Activated CD8-positive, alpha-beta memory T cell treated with anti-CD3 and anti-CD28 coated beads for 4 hours (primary cell): Measurements from ENCODE around the gene RASGEF1B.
A peak's percentile ranks its signal among the peaks of the same experiment; 100 is the strongest.

ENCODE experiments used
- DNase-seq, 2 donors: peaks; one replicate each; pipeline ENCODE4 v3.0.0-alpha.2; 2020; ENCODE audit warnings: low read depth in 2 of 2

The RASGEF1B gene

DNA sequence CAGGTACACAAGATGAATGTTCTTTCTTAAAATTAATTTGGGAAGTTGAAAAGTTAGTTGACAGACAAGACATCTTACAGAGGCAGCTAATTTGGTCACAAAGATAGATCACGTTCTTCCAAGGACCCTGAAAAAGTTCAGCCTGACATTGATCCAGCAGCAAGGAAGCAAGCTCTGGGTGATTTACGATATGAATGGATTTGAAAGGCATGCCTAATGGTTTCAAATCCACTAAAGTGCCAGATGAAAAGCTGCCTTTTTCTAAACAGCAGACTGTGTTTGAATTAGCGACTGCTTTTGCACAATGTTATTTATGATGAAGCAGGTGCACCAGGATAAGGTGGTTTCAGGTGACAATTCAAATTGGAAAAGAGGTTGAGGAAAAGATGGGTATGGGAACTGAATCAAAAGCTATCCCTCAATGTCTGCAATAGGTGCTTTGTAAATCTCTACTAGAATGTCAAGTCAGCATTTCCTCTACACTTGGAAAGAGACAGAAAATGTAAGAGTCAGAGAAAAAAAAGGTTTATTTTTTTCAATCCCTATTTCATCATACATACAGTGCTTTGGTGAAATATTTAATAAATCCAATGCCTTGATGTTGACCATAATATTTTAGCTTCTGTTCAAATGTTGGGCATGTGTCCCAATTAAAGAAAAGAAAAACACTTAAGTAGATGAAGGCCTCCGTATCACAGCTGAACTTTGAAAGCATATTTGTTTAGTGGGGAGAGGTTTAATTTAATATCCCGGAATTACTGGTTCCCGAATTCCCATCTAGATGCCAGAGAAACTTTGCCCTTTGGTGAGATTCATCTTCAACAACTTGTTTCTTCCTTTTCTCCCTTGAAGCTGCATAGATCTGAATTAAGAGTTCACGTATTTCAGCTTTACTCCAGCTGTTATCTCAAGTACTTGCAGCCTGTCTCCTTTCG is 6.0 kb downstream of the RASGEF1B start:
- no peak for DNase-seq

DNA sequence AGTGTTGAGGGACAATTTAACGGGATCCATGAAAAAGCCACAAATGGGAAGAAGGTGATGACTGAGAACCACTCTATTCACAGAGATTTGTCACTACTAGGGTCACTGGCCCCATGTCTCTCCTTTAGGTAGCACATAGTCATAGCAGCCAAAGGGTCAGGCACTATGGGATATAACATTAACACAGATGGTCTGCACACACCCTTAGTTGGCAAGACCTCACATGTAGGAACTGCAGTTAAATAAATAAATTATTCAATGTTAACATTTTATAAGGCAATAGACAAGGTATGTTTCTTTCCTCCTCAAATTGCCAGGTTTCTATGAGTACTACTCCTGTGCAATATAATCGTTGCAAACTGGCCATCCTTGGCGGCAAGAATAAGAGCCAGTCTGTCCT is 10.9 kb downstream of the RASGEF1B start:
- no peak for DNase-seq

DNA sequence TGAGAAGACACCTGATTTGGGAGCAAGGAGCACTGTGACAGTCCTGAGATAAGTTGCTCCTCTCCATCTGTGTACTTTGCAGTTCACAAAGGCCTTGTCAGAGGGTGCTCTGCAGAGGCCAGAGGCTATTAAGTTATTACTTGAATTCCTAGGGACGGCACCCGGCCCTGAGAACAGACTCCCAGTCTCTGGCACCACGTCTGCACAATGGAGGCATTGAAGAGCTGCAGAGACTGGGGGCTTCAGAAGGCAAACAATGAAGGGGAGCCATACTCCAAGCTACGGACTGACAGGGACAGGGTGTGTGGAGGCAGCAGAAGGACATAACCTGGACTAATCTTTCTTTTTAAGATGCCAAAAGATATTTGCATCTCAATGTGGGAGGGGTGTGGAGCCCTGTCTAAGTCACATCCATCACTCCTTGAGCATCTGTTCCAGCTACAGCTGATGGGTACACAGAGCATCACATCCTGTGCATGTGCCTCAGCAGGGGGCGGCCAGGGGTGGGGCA is 11.5 kb downstream of the RASGEF1B start:
- no peak for DNase-seq

DNA sequence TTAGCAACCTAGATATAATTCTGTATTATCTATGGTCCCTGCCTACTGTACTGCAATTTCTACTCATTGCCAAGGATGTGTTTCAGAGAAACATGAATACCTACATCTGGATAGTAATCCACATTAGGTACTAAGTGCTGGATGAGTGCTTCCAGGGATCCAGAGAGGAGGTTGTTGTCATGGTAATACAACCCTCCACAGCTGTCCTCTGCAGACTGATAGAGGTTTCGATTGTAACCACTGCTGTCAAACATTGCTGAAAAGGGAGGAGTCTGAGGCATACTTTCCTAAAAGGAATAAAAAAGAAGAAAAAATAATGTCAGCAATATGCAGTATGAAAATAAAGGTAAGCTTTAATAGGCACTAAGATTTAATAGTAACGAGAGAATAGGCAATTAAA is 12.5 kb downstream of the RASGEF1B start:
- no peak for DNase-seq

DNA sequence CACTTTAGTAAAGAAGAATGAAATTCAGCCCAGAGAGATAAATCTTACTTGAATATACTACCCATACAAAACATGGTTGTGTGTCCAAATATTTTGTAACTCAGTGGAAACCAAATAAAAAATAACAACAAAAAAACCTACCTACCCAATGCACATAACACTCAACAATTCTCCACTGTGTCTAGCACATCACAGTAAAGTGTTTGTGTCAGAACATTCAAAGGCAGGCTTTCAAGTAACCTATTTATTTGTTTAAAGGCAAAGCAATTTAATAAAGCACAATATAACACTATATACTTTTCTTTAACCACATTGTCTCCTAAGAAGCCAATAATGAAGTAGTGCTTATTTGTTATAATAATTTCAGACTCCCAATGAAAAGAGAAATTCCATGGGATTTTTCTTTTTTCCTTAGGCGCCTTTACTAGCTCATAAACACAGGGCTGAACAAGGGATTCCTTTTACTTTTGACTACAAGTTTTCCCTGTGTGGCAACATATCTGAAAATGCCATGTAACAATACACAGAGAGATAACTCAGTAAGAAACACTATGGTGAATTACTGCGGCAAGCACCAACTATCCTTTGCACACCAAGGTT is 13.7 kb downstream of the RASGEF1B start:
- DNase-seq = no peak

DNA sequence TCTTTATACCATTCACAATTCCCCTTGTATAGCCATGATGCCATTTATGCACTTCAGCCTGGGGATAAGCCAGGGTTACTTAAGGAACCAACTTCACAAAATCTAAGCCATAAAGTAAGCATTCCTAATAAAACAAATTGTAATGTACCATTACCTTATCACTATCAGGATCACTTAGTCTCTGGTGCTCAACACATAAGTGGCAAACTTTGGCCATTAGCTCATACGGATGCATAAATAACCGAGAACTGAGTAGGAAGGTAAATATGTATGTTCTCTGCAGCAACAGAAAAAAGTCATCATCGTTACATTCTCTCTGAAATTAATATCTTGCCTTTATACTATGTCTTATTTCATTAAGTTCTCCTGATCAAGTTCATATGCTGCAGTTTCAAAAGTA is 14.4 kb downstream of the RASGEF1B start:
- DNase-seq = no peak

DNA sequence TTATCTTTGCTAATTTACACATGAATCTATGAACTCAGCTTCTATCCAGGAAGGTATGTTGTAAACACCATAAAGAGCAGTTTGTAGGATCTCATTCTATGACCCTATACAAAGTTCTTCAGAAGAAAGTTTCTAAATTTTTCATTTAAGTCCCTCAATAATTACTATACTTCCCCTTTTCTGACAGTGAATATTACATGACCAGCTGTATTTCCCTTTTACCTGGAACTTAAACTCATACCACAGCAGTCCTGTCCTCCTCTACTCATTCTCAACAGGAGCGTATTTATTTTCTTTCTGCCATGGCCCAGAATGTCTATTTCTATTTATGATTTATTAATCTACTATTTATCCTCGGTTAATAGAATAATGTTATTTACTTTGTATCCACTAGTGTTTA is 15.8 kb downstream of the RASGEF1B start:
- DNase-seq = no peak

DNA sequence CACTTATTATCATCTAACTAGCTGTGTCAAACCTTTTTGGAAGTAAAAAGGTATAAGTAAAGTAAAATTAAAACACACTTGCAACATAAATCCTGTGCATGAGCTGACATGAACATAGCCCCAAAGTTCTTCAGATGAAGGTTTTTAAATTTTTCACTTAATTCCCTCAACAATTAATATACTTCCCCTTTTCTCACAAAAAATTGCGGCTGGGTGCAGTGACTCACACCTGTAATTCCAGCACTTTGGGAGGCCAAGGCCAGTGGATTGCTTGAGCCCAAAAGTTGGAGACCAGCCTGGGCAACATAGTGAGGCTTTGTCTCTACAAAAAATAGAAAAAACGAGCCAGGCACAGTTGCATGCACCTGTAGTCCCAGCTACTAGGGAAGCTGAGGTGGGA is 16.8 kb downstream of the RASGEF1B start:
- DNase-seq = no peak

DNA sequence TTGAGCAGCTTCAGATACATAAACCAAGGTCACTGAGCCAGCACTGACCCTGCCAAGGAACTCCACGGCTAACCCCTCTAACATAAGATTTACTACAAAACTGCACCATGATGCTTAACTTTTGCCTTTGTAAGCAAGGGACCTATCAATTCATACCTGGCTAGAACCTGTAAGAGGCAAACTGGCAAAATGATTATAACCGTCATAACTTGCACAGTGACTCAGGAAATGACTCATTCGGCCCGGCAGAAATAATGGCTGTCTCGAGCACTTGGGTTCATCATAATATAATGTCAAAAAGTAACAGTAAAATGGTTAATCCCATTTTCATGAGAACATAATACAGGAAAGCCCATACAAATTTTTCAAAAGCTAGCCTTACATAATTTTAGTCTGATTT is 17.2 kb downstream of the RASGEF1B start:
- peak; percentile 10 to 17 for DNase-seq

DNA sequence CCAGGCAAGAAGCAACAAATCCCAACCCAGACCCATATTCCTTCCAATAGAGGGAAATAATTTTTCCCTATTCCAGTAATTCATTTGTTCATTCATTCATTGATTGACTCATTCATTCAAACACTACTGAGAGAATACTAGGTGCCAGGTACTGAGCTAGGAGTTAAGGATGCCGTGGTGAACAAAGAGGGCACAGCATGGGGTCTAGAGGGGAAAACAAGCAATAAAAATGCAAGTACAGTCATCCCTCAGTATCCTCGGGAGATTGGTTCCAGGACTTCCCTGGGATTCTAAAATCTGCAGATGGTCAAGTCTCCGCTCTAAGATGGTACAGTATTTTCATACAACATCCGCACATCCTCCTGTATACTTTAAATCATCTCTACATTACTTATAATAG is 18.7 kb downstream of the RASGEF1B start:
- no peak for DNase-seq

DNA sequence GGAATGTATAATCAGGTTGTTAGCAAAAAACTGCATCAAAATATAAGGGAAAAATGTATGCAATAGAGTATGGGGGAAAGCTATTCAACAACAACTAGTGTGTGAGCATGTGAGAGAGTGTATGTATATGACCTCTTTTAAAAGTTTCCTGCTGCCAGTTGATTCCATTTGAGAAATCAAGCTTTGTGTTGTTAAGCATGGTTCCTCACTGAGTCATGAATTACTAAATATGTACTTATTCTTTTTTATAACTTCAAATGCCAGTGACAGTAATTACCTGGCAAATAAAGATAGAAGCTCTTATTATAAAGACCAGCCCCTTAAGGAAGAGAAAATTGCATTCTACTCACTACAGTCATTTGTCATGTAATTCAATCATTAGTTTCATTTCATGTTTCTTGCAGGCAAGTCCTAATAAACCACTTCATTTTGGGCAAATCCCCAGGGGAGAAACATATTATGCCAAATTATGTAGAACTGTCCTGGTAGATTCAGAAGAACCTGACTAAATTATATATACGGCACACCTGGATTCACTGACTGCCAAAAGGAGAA is 19.2 kb downstream of the RASGEF1B start:
- DNase-seq = no peak

DNA sequence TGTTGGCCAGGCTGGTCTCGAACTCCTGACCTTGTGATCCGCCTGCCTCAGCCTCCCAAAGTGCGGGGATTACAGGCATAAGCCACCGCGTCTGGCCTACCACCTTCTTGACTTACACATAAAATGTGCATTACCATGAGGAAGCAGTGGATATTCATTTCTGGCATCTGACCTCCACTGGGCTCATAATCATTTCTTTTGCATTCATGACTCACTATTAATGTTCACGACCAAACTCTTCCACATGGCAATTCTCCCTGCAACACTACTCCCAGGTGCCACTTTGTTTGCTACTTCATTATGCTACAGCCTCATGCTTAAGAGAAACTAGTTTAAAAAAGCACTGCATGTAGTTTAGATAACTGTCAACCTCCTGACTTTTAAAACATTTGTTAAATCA is 22.7 kb downstream of the RASGEF1B start:
- no peak for DNase-seq

DNA sequence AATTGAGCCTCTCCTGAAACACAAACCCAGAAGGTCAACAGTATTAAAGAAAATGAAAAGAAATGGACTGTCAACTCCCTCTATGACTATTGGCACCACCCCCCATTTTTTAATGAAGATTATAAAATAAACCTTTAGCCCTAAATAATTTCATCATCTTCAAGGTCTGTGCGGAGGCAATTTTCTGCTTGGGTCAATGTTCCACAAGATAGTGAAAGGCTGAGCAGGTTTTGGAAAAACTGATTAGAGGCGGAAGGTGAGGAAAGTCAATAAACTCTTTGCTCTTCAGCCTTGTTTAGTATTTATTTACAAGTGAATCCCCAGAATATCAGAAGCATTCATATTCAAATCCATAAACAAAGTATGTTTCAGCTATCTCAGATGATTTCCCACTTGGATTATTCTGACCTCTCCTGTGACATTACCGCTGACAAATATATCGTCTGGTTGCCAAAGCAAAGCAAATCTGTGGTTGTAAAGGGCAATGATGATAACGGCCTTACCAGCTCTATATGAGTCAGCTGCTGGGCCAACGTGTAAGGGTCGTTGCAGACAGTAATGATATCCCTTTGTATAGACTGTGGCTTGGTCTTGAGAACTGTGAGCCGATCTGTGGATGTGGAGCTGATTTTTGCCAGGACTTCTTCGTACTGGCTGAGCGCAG is 24.0 kb downstream of the RASGEF1B start:
- no peak for DNase-seq

DNA sequence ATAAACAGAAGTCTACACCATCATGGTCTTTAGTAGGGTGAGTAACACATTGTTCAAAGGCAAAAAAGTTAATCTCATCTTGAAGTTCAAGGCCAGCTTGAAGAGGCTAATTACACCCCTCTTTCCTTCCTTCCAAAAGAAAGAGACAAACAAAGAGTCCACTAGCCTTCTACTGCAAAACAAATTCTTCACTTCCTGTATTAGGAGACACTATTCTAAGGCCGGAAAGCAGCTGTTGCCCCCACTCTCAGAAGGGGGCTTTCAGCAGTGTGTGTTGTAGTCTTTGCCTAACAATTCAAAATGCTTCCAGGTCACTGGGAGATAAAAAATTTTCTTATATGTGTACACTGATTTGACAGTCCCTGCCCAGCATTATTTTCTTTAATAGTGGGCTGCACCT is 25.1 kb downstream of the RASGEF1B start:
- no peak for DNase-seq

DNA sequence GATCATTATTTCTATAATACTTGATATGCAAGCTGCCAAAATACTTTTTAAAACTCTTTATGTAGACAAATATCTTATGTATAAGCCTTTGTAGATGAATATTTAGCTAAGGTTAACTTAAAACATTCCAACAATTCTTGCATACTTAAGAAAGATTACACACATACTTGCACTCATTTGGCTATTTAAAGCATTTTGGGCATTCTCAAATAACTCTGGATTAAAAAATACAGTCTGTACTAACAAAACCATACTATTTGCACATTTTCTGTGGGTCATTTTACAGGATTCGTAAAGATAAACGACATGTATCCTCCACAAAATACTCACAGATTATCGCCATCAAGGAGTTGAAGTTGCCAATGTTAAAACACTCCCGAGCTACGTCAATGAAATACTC is 26.5 kb downstream of the RASGEF1B start:
- DNase-seq = no peak

DNA sequence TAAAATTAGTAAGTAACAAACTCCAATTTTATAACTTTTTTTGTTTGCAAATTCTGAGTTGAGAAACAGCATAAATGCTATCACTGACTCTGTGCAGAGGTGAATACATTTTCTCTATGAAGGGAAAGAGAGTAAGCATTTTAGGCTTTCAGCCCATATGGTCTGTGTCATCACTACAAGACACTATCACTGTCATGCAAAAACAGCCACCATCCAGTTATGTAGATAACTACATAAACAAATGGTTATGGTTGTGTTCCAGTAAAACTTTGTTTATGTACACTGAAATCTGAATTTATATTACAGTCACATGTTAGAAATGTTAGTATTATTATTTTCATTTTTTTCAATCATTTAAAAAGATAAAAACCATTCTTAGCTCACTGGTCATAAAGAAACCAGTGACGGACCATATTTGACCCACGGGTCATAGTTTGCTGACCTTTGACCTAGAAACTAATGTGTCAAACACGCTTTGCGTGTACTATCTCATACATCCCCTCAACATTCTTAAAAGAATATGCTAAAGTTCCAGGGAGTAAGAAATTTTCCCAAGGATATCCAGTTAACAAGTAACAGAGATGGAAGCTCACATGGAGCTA is 29.1 kb downstream of the RASGEF1B start:
- DNase-seq = no peak

DNA sequence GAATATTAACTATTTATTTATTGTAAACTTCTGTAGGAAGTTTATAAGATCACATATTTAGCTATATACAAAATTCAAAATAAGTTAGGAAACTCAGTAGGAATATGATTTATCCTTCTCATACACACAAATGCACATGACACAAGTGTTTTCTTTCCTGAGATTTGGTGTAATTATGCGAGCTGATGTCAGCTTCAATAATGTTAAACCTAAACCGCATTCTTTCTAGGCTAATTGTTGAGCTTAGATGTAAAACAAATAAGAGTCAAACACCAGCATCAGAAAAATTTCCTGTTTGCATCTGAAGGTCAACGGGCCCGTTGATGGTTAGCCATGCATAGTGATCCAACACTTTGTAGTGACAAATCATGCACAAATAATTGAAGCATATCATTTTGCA is 30.8 kb downstream of the RASGEF1B start:
- no peak for DNase-seq

DNA sequence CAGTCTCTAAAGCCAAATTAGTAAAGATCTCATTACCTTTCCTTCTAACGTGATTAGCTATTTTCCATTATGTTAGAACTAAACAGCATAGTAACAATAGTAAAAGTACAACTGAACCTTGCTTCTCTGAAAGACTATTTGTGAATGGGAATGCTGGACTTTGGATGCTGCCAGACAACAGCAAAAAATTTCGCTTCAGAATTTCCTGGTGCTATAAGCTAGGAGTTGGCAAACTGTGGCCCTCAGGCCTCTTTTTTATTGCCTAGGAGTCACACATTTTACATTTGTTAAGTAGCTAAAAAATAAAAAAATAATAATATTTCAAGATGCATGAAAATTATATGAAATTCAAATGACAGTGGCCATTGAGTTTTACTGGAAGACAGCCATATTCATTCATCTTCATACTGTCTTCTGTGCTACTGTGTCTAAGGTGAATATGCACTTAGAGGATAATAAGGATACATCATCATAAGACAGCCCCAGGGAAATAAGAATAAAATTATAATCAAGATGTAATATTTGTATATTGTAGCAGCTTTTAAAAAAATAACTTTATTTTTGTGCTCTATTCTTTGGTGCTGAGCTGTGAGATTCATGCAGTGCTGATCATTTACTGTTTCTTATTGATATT is 34.6 kb downstream of the RASGEF1B start:
- DNase-seq = no peak

DNA sequence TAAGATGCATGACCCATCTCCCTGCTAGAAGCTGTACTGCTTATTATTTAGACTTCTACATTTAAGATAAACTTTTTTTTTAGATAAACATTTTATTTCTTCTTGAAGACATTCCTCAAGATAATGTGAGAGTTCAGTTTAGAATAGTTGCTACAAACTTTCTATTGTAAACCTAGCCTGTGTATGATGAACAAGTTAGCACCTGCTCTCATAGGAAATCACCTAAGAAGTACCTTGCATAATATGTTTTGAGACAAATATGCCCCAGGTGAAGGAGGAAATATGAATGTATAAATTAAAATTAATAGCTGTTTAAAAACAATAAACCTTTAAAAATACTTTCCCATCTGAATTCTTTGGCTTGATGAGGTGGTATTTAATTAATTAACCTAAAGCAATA is 35.6 kb downstream of the RASGEF1B start:
- DNase-seq = no peak

DNA sequence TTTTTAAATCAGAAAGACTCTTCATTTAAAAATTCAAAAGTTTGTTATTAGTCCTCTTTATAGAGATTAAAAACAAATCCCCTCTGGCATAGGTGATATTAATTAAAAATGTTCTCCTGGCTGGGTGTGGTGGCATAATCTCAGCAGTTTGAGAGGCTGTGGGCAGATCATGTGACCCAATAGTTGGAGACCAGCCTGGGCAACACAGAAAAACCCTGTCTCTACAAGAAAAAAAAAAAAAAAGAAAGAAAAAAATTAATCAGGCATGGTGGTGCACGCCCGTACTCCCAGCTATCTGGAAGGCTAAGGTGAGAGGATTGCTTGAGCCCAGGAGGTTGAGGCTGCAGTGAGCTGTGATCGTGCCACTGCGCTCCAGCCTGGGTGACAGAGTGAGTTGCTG is 38.9 kb downstream of the RASGEF1B start:
- DNase-seq = no peak

DNA sequence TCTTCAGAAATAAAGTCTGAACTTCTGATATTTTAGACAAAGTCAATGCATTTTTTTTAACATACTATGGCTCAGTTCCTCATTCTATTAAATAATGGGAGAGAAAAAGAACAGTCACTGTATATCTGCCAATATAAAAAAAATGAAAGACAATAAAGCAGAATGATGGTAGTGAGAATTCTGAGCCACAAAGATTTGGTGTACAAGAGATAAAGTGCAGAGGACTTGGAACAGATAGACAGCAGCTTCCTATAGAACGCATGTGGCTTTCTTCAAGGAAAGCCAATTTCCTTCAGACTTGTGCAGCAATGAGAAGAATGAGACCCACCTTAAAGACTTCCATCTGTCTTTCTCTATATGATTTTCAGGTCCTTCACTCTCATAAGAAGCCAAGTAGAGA is 39.7 kb downstream of the RASGEF1B start:
- DNase-seq = no peak

DNA sequence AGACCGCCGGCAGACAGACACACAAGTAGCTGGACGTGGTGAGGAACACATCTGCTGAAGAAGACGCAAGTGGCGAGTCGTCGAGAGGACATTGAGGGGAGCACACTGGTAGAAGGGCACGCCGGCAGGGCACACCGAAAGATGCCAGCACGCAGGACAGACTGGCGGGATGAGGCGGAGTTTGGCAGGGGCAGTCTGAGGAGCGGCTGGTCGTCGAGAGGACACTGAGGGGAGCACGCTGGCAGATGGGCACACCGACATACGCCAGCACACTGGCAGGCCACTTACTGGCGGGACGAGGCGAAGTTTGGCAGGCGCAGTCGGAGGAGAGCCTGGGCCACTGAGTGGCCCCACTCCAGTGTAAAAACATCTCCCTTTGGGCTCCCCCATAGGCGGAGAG is 42.1 kb downstream of the RASGEF1B start:
- no peak for DNase-seq
